Type B pancreatic cell (in vitro differentiated cells): ENCODE measurements around the gene ELK3. TPM values are rescaled to one million over a fixed set of nuclear protein-coding genes. Genes with fewer than 3 reads are reported as not detected.

Source experiments
- DNase-seq: peaks from one replicate; pipeline ENCODE4 v3.0.0; 2021; ENCODE audit warnings: mixed read lengths; ENCODE audit not compliant: unreplicated experiment; ENCODE audit errors: extremely low spot score
- H3K27ac Mint-ChIP-seq: 2 replicates; pipeline ENCODE4 v1.8.0; 2021; ENCODE audit warnings: mild to moderate bottlenecking, mixed read lengths
- H3K27me3 Mint-ChIP-seq: 2 replicates; pipeline ENCODE4 v1.8.0; 2021; ENCODE audit warnings: mixed read lengths
- H3K36me3 Mint-ChIP-seq: 2 replicates; pipeline ENCODE4 v1.8.0; 2021; ENCODE audit warnings: mixed read lengths
- H3K4me1 Mint-ChIP-seq: one replicate; pipeline ENCODE4 v1.8.0; 2021; ENCODE audit warnings: mixed read lengths; ENCODE audit not compliant: unreplicated experiment
- H3K4me3 Mint-ChIP-seq: 2 replicates; pipeline ENCODE4 v1.8.0; 2021; ENCODE audit warnings: mild to moderate bottlenecking, mixed read lengths
- H3K9me3 Mint-ChIP-seq: 2 replicates; pipeline ENCODE4 v1.8.0; 2021; ENCODE audit warnings: mixed read lengths
- total RNA-seq: library from RNA; stranded (reverse); gene quantifications from 2 replicates; pipeline ENCODE4 v1.2.1, GENCODE V29; 2021; ENCODE audit warnings: low replicate concordance
- TF ChIP-seq, protein P1 (sequence below): fragments of 200-600 bp; sonication (generic); conservative IDR thresholded peaks from 2 replicates; pipeline ENCODE4 v1.5.0; 2021; ENCODE audit warnings: antibody characterized with exemption, mild to moderate bottlenecking

Gene ELK3
- total RNA-seq, 1 donor from 2014 or later = 17.6 TPM

DNA sequence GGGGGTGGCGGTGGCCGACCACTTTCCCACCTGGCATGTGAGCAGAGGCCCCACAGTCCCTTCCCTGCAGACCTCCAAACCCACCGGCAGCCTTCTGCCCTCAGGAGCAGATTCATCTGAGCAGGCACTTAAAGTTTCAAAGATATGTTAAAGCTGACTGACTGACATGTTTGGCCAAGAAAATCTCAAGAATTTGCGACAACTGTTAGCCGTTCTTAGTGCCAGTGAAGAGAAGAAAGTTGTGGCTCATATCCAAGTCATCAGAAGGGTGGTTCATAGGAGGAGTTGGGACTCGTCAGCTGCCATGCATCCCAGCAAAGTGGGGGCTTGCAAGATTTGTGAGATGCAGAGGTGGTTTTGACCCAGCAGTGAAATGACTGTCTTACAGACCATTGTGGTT, 27.2 kb downstream of the ELK3 start:
- H3K4me1 Mint-ChIP-seq = peaks cover 39% of the 10 kb centered on the region
- TF ChIP-seq, protein P1, sequence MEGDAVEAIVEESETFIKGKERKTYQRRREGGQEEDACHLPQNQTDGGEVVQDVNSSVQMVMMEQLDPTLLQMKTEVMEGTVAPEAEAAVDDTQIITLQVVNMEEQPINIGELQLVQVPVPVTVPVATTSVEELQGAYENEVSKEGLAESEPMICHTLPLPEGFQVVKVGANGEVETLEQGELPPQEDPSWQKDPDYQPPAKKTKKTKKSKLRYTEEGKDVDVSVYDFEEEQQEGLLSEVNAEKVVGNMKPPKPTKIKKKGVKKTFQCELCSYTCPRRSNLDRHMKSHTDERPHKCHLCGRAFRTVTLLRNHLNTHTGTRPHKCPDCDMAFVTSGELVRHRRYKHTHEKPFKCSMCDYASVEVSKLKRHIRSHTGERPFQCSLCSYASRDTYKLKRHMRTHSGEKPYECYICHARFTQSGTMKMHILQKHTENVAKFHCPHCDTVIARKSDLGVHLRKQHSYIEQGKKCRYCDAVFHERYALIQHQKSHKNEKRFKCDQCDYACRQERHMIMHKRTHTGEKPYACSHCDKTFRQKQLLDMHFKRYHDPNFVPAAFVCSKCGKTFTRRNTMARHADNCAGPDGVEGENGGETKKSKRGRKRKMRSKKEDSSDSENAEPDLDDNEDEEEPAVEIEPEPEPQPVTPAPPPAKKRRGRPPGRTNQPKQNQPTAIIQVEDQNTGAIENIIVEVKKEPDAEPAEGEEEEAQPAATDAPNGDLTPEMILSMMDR = no peak
- H3K27me3 Mint-ChIP-seq = no peaks in the 10 kb centered on the region
- peaks cover 9% of the 10 kb centered on the region for H3K9me3 Mint-ChIP-seq
- H3K4me3 Mint-ChIP-seq = no peak overlapping the region
- DNase-seq = no peak
- H3K27ac Mint-ChIP-seq = no peak overlapping the region
- peaks cover 3% of the 10 kb centered on the region for H3K36me3 Mint-ChIP-seq

DNA sequence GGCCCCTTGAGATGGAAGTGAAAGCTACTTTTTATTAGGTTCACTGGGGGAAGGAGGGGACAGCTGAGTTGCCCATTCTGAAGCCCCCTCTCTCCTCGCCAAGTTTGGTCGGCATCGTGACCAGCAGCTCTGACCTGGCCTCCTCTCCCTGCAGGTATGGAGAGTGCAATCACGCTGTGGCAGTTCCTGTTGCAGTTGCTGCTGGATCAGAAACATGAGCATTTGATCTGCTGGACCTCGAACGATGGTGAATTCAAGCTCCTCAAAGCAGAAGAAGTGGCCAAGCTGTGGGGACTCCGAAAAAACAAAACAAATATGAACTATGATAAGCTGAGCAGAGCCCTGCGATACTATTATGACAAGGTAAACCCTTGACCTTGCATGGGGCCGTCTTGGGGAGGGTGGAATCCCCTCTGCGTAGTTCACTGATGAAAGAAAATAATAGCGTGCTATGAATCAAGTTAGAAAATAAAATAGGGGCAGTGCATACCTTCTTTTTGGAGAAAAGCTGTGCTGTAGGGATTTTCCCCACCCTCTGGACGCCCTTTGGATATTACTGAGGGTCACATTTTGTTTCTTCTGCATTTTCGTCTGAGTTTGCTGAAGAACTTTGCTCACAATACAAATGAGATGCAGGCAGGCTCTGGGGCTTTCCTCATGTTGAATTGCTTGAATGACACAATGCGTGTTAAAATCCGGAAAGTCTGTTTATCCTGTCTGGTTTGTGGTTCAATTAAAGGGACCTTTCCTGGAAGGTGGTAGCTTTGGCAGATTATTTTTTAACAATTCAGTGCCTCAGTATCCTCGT, 29.4 kb downstream of the ELK3 start:
- Mint-ChIP-seq H3K27ac (no peak overlapping the region), H3K4me1 (peaks cover 24% of the 10 kb centered on the region), H3K9me3 (peaks cover 4% of the 10 kb centered on the region), H3K27me3 (no peaks in the 10 kb centered on the region), H3K4me3 (no peak overlapping the region), H3K36me3 (peaks cover 3% of the 10 kb centered on the region)
- no peak for DNase-seq
- TF ChIP-seq, protein P1 = no peak

DNA sequence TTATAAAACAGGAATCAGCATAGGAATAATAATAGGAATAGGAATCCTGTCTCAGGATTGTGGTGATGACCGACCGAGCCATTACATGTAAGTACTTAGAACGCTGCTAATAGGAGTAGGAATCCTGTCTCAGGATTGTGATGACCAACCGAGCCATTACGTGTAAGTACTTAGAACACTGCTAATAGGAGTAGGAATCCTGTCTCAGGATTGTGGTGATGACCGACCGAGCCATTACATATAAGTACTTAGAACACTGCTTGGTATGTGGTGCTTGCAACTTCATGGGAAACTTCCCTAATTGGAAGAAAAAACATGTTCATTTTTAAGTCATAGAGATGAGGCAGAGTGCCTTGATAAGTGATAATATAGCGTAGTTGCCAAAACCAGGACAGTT, 30.0 kb downstream of the ELK3 start:
- H3K9me3 Mint-ChIP-seq = peaks cover 4% of the 10 kb centered on the region
- H3K4me1 Mint-ChIP-seq = peaks cover 21% of the 10 kb centered on the region
- H3K27me3 Mint-ChIP-seq = no peaks in the 10 kb centered on the region
- H3K27ac Mint-ChIP-seq = no peak overlapping the region
- H3K36me3 Mint-ChIP-seq = peaks cover 3% of the 10 kb centered on the region
- DNase-seq = no peak
- H3K4me3 Mint-ChIP-seq = no peak overlapping the region
- TF ChIP-seq, protein P1 = no peak

DNA sequence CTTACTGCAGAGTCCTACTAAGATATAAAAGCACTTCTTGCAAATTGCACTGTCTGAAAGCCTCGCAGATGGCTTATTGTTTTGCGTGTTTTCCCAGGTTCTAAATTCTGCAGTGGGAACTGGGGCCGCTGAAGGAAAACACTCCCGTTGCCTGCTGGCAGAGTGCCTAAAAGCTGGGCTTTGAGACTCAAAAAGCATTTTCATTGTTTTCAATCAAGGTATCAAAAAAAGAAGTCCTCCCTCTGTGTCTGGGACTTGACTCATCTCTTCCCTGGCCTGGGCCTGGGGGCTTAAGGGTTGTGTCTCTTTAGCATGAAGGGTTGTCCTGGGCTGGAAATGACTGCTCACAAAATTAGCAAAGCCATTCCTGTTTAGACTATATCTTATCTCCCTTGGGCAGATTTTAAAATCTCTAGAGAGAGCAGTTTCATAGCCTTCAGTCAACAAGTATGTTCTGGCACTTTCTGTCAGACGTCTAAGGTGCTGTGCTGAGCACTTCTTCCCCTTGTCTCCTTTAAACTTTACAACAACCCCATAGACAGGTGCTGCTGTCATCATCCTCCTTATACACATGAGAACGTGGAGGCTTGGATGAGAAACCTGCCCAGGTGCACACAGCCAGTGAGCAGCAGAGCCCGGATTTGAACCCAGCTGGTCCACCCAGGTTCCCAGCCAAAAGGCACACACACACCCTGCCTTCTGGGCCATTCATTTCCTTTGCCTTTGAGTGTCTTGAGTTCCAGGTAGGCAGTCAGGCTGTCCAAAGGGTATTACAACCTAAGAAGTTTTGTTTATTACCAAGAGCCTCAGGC, 31.1 kb downstream of the ELK3 start:
- TF ChIP-seq, protein P1 = no peak
- no peaks in the 10 kb centered on the region for H3K27me3 Mint-ChIP-seq
- DNase-seq = no peak
- H3K27ac Mint-ChIP-seq = no peak overlapping the region
- peaks cover 4% of the 10 kb centered on the region for H3K9me3 Mint-ChIP-seq
- peaks cover 12% of the 10 kb centered on the region for H3K4me1 Mint-ChIP-seq
- peaks cover 3% of the 10 kb centered on the region for H3K36me3 Mint-ChIP-seq
- no peak overlapping the region for H3K4me3 Mint-ChIP-seq

DNA sequence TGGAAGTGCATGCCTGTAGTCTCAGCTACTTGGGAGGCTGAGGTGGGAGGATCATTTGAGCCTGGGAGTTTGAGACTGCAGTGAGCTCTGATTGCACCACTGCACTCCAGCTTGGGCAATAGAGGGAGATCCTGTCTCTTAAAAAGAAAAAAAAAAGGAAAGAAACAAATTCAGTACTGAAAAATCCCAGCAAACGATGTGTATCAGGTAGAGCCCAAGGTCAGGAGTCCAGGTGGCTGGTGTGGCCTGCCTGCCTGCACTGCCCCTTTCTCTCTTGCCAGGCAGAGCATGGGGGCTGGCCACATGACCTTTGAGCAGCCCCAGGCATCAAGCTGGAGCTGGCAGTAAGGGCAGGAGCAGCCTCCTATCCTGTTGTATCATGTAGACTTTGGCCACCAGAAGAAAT, 31.8 kb downstream of the ELK3 start:
- DNase-seq = no peak
- H3K9me3 Mint-ChIP-seq = peaks cover 4% of the 10 kb centered on the region
- H3K4me1 Mint-ChIP-seq = peaks cover 12% of the 10 kb centered on the region
- H3K4me3 Mint-ChIP-seq = no peak overlapping the region
- TF ChIP-seq, protein P1 = no peak
- H3K27me3 Mint-ChIP-seq = no peaks in the 10 kb centered on the region
- H3K27ac Mint-ChIP-seq = no peak overlapping the region
- peaks cover 3% of the 10 kb centered on the region for H3K36me3 Mint-ChIP-seq
